ENCODE results near the gene USP24. TPM values are rescaled to one million over a fixed set of nuclear protein-coding genes. Genes with fewer than 3 reads are reported as not detected.

USP24 gene
- total RNA-seq, 4 donors from 2014 or later, result 20.9 to 58.6 (median 40.5) TPM

- no peak for DNase-seq (ENCODE audit: low spot score in 2 of 2)
- TF ChIP-seq CTCF (IDR thresholded peaks at IDR 0.05) (no peak), POLR2A (IDR thresholded peaks at IDR 0.05) (no peak)
- intact Hi-C loops (cut with DNase I; ENCODE audit: low total_unique reads), result no loop called here
Measured at GRCh38 chr1:55095095-55095494, 120.1 kb downstream of the USP24 start.

GRCh38 chr1:55092475-55092874, 122.7 kb downstream of the USP24 start:
- DNase-seq (ENCODE audit: low spot score in 2 of 2), result no peak
- H3K4me3 ChIP-seq (ENCODE audit: low read depth, poor library complexity, severe bottlenecking), result no peak overlapping the region
- intact Hi-C loops (cut with DNase I; ENCODE audit: low total_unique reads), result no loop called here
- 85 to 92% methylated on average over 2 of the region's 2 CpGs for WGBS, 2 donors
- TF ChIP-seq CTCF (IDR thresholded peaks at IDR 0.05), result no peak
- TF ChIP-seq POLR2A (IDR thresholded peaks at IDR 0.05), result no peak

More at GRCh38 chr1:55095095-55095494, 120.1 kb downstream of the USP24 start:
- H3K4me3 ChIP-seq (ENCODE audit: low read depth, poor library complexity, severe bottlenecking), result no peak overlapping the region
- WGBS, 2 donors, result 90 to 93% methylated on average over 5 of the region's 5 CpGs

GRCh38 chr1:55089683-55090082, 125.5 kb downstream of the USP24 start:
- no peak overlapping the region for H3K4me3 ChIP-seq (ENCODE audit: low read depth, poor library complexity, severe bottlenecking)
- TF ChIP-seq POLR2A (IDR thresholded peaks at IDR 0.05) (no peak), CTCF (IDR thresholded peaks at IDR 0.05) (no peak)
- no peak for DNase-seq (ENCODE audit: low spot score in 2 of 2)
- WGBS, 2 donors, result 90 to 95% methylated on average over 2 of the region's 2 CpGs
- intact Hi-C loops (cut with DNase I; ENCODE audit: low total_unique reads), result no loop called here

GRCh38 chr1:55088413-55088812, 126.8 kb downstream of the USP24 start:
- TF ChIP-seq CTCF (IDR thresholded peaks at IDR 0.05) (no peak), POLR2A (IDR thresholded peaks at IDR 0.05) (no peak)
- 77 to 83% methylated on average over 4 of the region's 4 CpGs for WGBS, 2 donors
- intact Hi-C loops (cut with DNase I; ENCODE audit: low total_unique reads), result no loop called here
- DNase-seq (ENCODE audit: low spot score in 2 of 2), result no peak
- no peak overlapping the region for H3K4me3 ChIP-seq (ENCODE audit: low read depth, poor library complexity, severe bottlenecking)

- H3K4me3 ChIP-seq (ENCODE audit: low read depth, poor library complexity, severe bottlenecking), result no peak overlapping the region
- no peak for DNase-seq (ENCODE audit: low spot score in 2 of 2)
- intact Hi-C loops (cut with DNase I; ENCODE audit: low total_unique reads), result no loop called here
- no peak for TF ChIP-seq CTCF (IDR thresholded peaks at IDR 0.05)
- TF ChIP-seq POLR2A (IDR thresholded peaks at IDR 0.05), result no peak
- WGBS, 2 donors, result 89 to 90% methylated on average over 3 of the region's 3 CpGs
Measured at GRCh38 chr1:55087439-55087838, 127.7 kb downstream of the USP24 start.

- no peak overlapping the region for H3K4me3 ChIP-seq (ENCODE audit: low read depth, poor library complexity, severe bottlenecking)
- TF ChIP-seq POLR2A (IDR thresholded peaks at IDR 0.05) (no peak), CTCF (IDR thresholded peaks at IDR 0.05) (no peak)
- 94 to 95% methylated on average over 7 of the region's 7 CpGs for WGBS, 2 donors
- no peak for DNase-seq (ENCODE audit: low spot score in 2 of 2)
- intact Hi-C loops (cut with DNase I; ENCODE audit: low total_unique reads), result no loop called here
Measured at GRCh38 chr1:55084257-55084656, 130.9 kb downstream of the USP24 start.

All from lower leg skin (tissue), 4 donors.